Ishikawa (cell line): ENCODE measurements around the gene IKZF1.

ENCODE experiments used
- CEBPB ChIP-seq: IDR thresholded peaks from 2 replicates; pipeline ENCODE4 v1.6.1; 2012
- RAD21 ChIP-seq: IDR thresholded peaks from 2 replicates; pipeline ENCODE4 v1.6.1; 2012; ENCODE audit warnings: low read depth
- TAF1 ChIP-seq: IDR thresholded peaks from 2 replicates; pipeline ENCODE4 v1.6.1; 2012; ENCODE audit warnings: low read depth, mild to moderate bottlenecking
- TF ChIP-seq, protein P1 (sequence below): IDR thresholded peaks from 2 replicates; pipeline ENCODE4 v1.6.1; 2012; ENCODE audit warnings: low read depth, mild to moderate bottlenecking

GRCh38 chr7:50333221-50333651 is 28.7 kb downstream of the IKZF1 start:
- TF ChIP-seq CEBPB (no peak), RAD21 (no peak), TAF1 (no peak)
- TF ChIP-seq, protein P1, sequence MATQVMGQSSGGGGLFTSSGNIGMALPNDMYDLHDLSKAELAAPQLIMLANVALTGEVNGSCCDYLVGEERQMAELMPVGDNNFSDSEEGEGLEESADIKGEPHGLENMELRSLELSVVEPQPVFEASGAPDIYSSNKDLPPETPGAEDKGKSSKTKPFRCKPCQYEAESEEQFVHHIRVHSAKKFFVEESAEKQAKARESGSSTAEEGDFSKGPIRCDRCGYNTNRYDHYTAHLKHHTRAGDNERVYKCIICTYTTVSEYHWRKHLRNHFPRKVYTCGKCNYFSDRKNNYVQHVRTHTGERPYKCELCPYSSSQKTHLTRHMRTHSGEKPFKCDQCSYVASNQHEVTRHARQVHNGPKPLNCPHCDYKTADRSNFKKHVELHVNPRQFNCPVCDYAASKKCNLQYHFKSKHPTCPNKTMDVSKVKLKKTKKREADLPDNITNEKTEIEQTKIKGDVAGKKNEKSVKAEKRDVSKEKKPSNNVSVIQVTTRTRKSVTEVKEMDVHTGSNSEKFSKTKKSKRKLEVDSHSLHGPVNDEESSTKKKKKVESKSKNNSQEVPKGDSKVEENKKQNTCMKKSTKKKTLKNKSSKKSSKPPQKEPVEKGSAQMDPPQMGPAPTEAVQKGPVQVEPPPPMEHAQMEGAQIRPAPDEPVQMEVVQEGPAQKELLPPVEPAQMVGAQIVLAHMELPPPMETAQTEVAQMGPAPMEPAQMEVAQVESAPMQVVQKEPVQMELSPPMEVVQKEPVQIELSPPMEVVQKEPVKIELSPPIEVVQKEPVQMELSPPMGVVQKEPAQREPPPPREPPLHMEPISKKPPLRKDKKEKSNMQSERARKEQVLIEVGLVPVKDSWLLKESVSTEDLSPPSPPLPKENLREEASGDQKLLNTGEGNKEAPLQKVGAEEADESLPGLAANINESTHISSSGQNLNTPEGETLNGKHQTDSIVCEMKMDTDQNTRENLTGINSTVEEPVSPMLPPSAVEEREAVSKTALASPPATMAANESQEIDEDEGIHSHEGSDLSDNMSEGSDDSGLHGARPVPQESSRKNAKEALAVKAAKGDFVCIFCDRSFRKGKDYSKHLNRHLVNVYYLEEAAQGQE: no peak
